Skeletal muscle satellite cell (primary cell): ENCODE results near the gene TSPOAP1.

Experiments
- H3K27me3 ChIP-seq: 2 replicates; pipeline ENCODE4 v1.7.0; 2013; ENCODE audit warnings: low read length; ENCODE audit not compliant: control insufficient read depth, insufficient read depth
- H3K36me3 ChIP-seq: 2 replicates; pipeline ENCODE4 v1.7.0; 2013; ENCODE audit warnings: mild to moderate bottlenecking, control low read depth, low read length; ENCODE audit not compliant: insufficient read depth
- H3K4me1 ChIP-seq: 2 replicates; pipeline ENCODE4 v1.7.0; 2013; ENCODE audit warnings: low read length; ENCODE audit not compliant: control insufficient read depth, insufficient read depth
- H3K4me2 ChIP-seq: 2 replicates; pipeline ENCODE4 v1.7.0; 2013; ENCODE audit warnings: mild to moderate bottlenecking, low read length
- H3K4me3 ChIP-seq: 2 replicates; pipeline ENCODE4 v1.7.0; 2013; ENCODE audit warnings: low read length
- H3K9ac ChIP-seq: 2 replicates; pipeline ENCODE4 v1.7.0; 2013; ENCODE audit warnings: mild to moderate bottlenecking, low read depth, low read length, moderate library complexity
- H3K9me3 ChIP-seq: replicated peaks from 2 replicates; pipeline ENCODE4 v1.7.0; 2013; ENCODE audit warnings: mild to moderate bottlenecking, control low read depth, low read length

TSPOAP1 gene

DNA sequence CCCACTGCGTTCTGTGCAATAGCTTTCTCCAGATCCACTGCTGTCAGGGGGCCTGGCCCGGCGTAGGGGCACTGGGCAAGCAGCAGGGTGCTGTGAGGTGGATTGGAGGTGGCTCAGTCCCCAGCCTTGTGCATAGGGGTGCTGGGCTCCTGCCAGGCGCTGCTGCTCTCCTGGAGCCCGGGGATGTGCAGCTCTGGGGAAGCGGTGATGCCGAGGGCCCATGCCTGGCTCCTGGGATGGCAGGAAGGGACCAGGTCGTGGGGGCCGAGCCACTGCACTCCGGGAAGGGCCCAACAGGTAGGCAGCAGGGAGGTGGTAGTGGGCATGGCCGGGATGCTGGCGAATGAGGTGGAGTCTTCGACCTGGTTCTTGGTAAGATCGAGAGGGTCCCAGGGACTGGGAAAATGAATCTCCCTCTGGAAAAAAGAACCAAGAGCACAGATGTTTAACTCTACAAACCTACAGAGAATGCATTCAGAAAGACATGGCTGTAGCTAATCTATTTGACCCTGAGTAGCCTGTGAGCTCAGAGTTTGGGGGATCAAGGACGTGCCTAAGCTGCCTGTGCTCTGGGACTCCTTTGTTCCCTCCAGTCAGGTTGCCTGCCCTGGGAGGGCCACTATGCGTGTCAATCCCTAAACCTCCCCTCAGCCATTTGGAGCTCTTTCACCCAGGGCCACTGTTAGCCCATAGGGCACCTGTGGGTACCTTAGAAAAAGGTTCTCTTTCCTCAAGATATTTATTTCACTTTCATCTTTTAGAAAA is 30.0 kb upstream of the TSPOAP1 start:
- Histone ChIP-seq H3K4me1 (no peaks in the 10 kb centered on the region), H3K4me2 (no peak overlapping the region), H3K9ac (no peak overlapping the region), H3K9me3 (no peaks in the 10 kb centered on the region), H3K36me3 (no peaks in the 10 kb centered on the region), H3K27me3 (peaks cover 18% of the 10 kb centered on the region), H3K4me3 (no peak overlapping the region)

- H3K4me2 ChIP-seq: no peak overlapping the region
- peaks cover 4% of the 10 kb centered on the region for H3K4me1 ChIP-seq
- no peak overlapping the region for H3K9ac ChIP-seq
- no peak overlapping the region for H3K4me3 ChIP-seq
- peaks cover 11% of the 10 kb centered on the region for H3K27me3 ChIP-seq
- H3K36me3 ChIP-seq: no peaks in the 10 kb centered on the region
- no peaks in the 10 kb centered on the region for H3K9me3 ChIP-seq
These were observed 29.0 kb upstream of the TSPOAP1 start for GRCh38 chr17:58357312-58358297.

- H3K4me3 ChIP-seq: no peak overlapping the region
These were observed 27.6 kb upstream of the TSPOAP1 start for GRCh38 chr17:58356231-58356630.

GRCh38 chr17:58354541-58355216 is 26.1 kb upstream of the TSPOAP1 start:
- Histone ChIP-seq H3K4me1 (peaks cover 10% of the 10 kb centered on the region), H3K4me3 (no peak overlapping the region), H3K27me3 (no peaks in the 10 kb centered on the region), H3K36me3 (peaks cover 2% of the 10 kb centered on the region), H3K9me3 (no peaks in the 10 kb centered on the region), H3K9ac (no peak overlapping the region), H3K4me2 (no peak overlapping the region)

More at GRCh38 chr17:58356231-58356630, 27.6 kb upstream of the TSPOAP1 start:
- H3K36me3 ChIP-seq: no peaks in the 10 kb centered on the region
- no peaks in the 10 kb centered on the region for H3K9me3 ChIP-seq
- peaks cover 6% of the 10 kb centered on the region for H3K4me1 ChIP-seq
- H3K9ac ChIP-seq: no peak overlapping the region
- peaks cover 7% of the 10 kb centered on the region for H3K27me3 ChIP-seq
- no peak overlapping the region for H3K4me2 ChIP-seq

- peak overlapping the region; percentile 88 for H3K4me2 ChIP-seq
- H3K4me3 ChIP-seq: peak overlapping the region; percentile 91
- peaks cover 15% of the 10 kb centered on the region for H3K36me3 ChIP-seq
- peak overlapping the region; percentile 95 for H3K9ac ChIP-seq
- H3K4me1 ChIP-seq: peaks cover 10% of the 10 kb centered on the region
- H3K27me3 ChIP-seq: no peaks in the 10 kb centered on the region
- H3K9me3 ChIP-seq: no peaks in the 10 kb centered on the region
These were observed 24.8 kb upstream of the TSPOAP1 start for GRCh38 chr17:58353389-58353825.

- Histone ChIP-seq H3K36me3 (peaks cover 21% of the 10 kb centered on the region), H3K4me1 (peaks cover 10% of the 10 kb centered on the region), H3K27me3 (no peaks in the 10 kb centered on the region), H3K9ac (peak overlapping the region; percentile 95), H3K4me3 (peak overlapping the region; percentile 91), H3K4me2 (peak overlapping the region; percentile 88), H3K9me3 (no peaks in the 10 kb centered on the region)
These were observed 24.2 kb upstream of the TSPOAP1 start for GRCh38 chr17:58352596-58353388.

- Histone ChIP-seq H3K9ac (peak within 1 kb of the TSS; percentile 95), H3K9me3 (no peaks in the 10 kb centered on the region), H3K4me1 (peaks cover 10% of the 10 kb centered on the region), H3K36me3 (peaks cover 29% of the 10 kb centered on the region), H3K4me2 (peak within 1 kb of the TSS; percentile 88), H3K27me3 (no peaks in the 10 kb centered on the region), H3K4me3 (peak within 1 kb of the TSS; percentile 91)
These were observed 23.4 kb upstream of the TSPOAP1 start, which contains the start of gene SUPT4H1 for GRCh38 chr17:58351831-58352595. TSS of gene SUPT4H1 (minus strand) at chr17:58352201. CDS start at chr17:58352135, 66 bp downstream.

DNA sequence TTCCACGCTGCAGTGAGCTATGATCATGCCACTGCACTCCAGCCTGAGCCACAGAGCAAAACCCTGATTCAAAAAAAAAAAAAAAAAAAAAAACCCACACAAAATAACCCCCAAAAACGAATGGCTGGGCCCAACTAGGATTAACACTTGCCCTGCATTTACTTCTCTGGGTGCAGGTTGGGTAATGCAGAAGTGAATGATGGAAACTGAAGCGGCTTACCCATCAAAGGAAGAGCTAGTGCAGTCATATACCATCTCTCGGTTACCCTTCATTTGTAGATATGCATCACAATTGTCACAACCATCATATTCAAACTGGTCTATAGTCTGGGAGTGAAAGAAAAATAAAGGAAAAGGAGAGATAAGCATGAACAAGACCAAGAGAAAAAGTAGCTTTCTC is 22.6 kb upstream of the TSPOAP1 start:
- peak overlapping the region; percentile 88 for H3K4me2 ChIP-seq
- peak overlapping the region; percentile 95 for H3K9ac ChIP-seq
- H3K9me3 ChIP-seq: no peaks in the 10 kb centered on the region
- H3K27me3 ChIP-seq: no peaks in the 10 kb centered on the region
- H3K4me1 ChIP-seq: peaks cover 10% of the 10 kb centered on the region
- H3K36me3 ChIP-seq: peaks cover 37% of the 10 kb centered on the region
- H3K4me3 ChIP-seq: peak overlapping the region; percentile 91

DNA sequence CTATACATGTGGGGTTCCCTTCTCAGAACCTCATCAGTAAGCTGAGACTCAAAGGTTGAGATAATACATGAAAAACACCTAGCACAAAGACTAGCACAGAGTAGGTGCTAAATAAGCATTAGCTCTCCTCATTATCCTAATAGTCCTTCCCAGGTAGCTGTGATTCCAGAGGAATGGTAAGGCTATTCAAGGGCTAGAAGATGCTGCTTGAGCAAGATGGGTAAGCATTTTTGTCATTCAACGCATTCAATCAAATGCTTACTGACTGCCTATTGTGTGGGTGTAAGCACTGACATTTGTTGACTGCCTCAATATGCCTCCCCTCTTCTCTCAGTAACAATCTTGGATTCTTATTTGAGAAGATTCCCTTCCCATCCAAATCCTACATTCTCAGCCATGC is 19.4 kb upstream of the TSPOAP1 start:
- Histone ChIP-seq H3K4me3 (no peak overlapping the region), H3K27me3 (no peaks in the 10 kb centered on the region), H3K4me1 (peaks cover 8% of the 10 kb centered on the region), H3K4me2 (no peak overlapping the region), H3K9ac (no peak overlapping the region), H3K36me3 (peaks cover 57% of the 10 kb centered on the region), H3K9me3 (no peaks in the 10 kb centered on the region)

DNA sequence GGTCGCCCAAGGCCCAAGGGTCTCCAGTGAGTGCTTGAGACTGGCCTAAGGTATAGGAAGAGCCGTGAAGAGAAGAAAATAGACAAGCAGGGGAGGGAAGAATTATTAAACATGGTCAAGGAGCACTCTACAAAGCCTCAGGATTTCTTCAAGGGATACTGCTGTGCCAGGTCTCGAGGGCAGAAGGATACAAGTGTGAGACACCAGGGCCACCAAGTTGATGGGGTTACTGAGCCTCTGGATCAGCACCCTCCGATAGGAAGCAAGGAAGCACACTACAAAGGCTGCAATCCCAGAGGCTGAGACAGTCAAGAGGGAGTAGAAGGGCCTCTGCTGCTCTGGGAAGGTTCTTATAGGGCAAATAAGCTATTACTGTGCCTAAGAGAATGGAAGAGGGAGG is 16.9 kb upstream of the TSPOAP1 start:
- H3K4me2 ChIP-seq: no peak overlapping the region
- H3K4me3 ChIP-seq: no peak overlapping the region
- H3K36me3 ChIP-seq: peaks cover 57% of the 10 kb centered on the region
- no peak overlapping the region for H3K9ac ChIP-seq
- H3K27me3 ChIP-seq: no peaks in the 10 kb centered on the region
- no peaks in the 10 kb centered on the region for H3K9me3 ChIP-seq
- no peaks in the 10 kb centered on the region for H3K4me1 ChIP-seq
